ENCODE results near the gene UBE2L3. TPM values are rescaled to one million over a fixed set of nuclear protein-coding genes. Genes with fewer than 3 reads are reported as not detected.
"Not testable (repeated sequence)": the region's sequence is repeated elsewhere in the genome, so short reads cannot be mapped to it uniquely, and the experiment has no call there.

UBE2L3 gene
- total and polyA plus RNA-seq, 8 donors, result 23.1 to 94.2 (median 50.7) TPM

DNA sequence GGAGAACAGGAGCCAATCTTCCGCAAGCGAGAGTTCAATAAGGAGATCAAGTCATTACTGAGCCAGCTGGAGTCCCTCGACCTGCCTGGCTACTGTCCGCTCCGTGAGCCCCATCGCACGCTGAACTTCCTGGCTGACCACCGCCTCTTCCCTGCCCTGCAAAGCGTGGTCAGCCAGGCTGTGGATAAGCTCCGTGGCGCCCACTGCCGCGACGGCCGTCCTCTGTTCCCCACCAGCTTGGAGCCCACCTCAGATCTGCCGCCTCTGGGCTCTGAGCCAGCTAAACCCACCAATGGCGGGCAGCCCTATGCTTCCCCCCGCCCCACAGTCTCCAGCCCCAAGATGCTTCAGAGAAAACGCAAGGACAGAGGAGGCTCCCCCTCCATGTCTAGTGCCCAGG, 67.3 kb downstream of the UBE2L3 start:
- no peak overlapping the region for H3K27ac ChIP-seq
- H3K4me3 ChIP-seq, result no peak overlapping the region
- H3K36me3 ChIP-seq, result no peaks in the 10 kb centered on the region
- H3K27me3 ChIP-seq, result no peaks in the 10 kb centered on the region
- H3K4me1 ChIP-seq, result peaks cover 5 to 7% (median 6%) of the 10 kb centered on the region in 4 donors
- WGBS, 5 donors, result 82 to 88% (median 85%) methylated on average over 8 to 19 of the region's 19 CpGs
- no peaks in the 10 kb centered on the region for H3K9me3 ChIP-seq
- intact Hi-C loops (cut with DNase I; ENCODE audit: low total_unique reads), result no loop called here
- DNase-seq, result no peak
- TF ChIP-seq EP300 (IDR thresholded peaks at IDR 0.05) (no peak), POLR2AphosphoS5 (IDR thresholded peaks at IDR 0.05) (no peak), POLR2A (IDR thresholded peaks at IDR 0.05) (no peak)
- TF ChIP-seq, protein P1, sequence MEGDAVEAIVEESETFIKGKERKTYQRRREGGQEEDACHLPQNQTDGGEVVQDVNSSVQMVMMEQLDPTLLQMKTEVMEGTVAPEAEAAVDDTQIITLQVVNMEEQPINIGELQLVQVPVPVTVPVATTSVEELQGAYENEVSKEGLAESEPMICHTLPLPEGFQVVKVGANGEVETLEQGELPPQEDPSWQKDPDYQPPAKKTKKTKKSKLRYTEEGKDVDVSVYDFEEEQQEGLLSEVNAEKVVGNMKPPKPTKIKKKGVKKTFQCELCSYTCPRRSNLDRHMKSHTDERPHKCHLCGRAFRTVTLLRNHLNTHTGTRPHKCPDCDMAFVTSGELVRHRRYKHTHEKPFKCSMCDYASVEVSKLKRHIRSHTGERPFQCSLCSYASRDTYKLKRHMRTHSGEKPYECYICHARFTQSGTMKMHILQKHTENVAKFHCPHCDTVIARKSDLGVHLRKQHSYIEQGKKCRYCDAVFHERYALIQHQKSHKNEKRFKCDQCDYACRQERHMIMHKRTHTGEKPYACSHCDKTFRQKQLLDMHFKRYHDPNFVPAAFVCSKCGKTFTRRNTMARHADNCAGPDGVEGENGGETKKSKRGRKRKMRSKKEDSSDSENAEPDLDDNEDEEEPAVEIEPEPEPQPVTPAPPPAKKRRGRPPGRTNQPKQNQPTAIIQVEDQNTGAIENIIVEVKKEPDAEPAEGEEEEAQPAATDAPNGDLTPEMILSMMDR (IDR thresholded peaks at IDR 0.05), result no peak

GRCh38 chr22:21635771-21636510, 68.4 kb downstream of the UBE2L3 start:
- no peaks in the 10 kb centered on the region for H3K36me3 ChIP-seq
- no peak overlapping the region for H3K4me3 ChIP-seq
- intact Hi-C loops (cut with DNase I; ENCODE audit: low total_unique reads), result no loop called here
- H3K27me3 ChIP-seq, result no peaks in the 10 kb centered on the region
- WGBS, 5 donors, result 82 to 86% (median 85%) methylated on average over 13 to 15 of the region's 15 CpGs
- peaks cover 0 to 2% (median under 1%) of the 10 kb centered on the region in 4 donors for H3K4me1 ChIP-seq
- H3K27ac ChIP-seq, result no peak overlapping the region
- TF ChIP-seq, protein P1 (IDR thresholded peaks at IDR 0.05), result no peak
- no peak for TF ChIP-seq EP300 (IDR thresholded peaks at IDR 0.05)
- TF ChIP-seq POLR2A (IDR thresholded peaks at IDR 0.05), result no peak
- no peak for TF ChIP-seq POLR2AphosphoS5 (IDR thresholded peaks at IDR 0.05)
- H3K9me3 ChIP-seq, result no peaks in the 10 kb centered on the region
- no peak for DNase-seq

GRCh38 chr22:21636629-21637218, 69.2 kb downstream of the UBE2L3 start:
- 88 to 95% (median 93%) methylated on average over 13 to 17 of the region's 17 CpGs for WGBS, 5 donors
- peaks cover 6 to 10% (median 8%) of the 10 kb centered on the region in 4 donors for H3K4me1 ChIP-seq
- H3K9me3 ChIP-seq, result no peaks in the 10 kb centered on the region
- no peak overlapping the region for H3K4me3 ChIP-seq
- H3K27me3 ChIP-seq, result no peaks in the 10 kb centered on the region
- no peaks in the 10 kb centered on the region for H3K36me3 ChIP-seq
- no peak overlapping the region for H3K27ac ChIP-seq
- intact Hi-C loops (cut with DNase I; ENCODE audit: low total_unique reads), result no loop called here
- no peak for DNase-seq
- no peak for TF ChIP-seq POLR2AphosphoS5 (IDR thresholded peaks at IDR 0.05)
- TF ChIP-seq, protein P1 (IDR thresholded peaks at IDR 0.05), result no peak
- no peak for TF ChIP-seq EP300 (IDR thresholded peaks at IDR 0.05)
- TF ChIP-seq POLR2A (IDR thresholded peaks at IDR 0.05), result no peak

GRCh38 chr22:21637450-21637849, 69.9 kb downstream of the UBE2L3 start:
- H3K27ac ChIP-seq; H3K4me3 ChIP-seq; H3K27me3 ChIP-seq; intact Hi-C loops (cut with DNase I; ENCODE audit: low total_unique reads); DNase-seq; H3K9me3 ChIP-seq; H3K36me3 ChIP-seq: not testable (repeated sequence)
- peaks cover 6 to 13% (median 11%) of the 10 kb centered on the region in 4 donors for H3K4me1 ChIP-seq
- WGBS, 5 donors, result 82 to 96% (median 87%) methylated on average over 2 of the region's 2 CpGs

GRCh38 chr22:21639359-21639758, 71.8 kb downstream of the UBE2L3 start:
- Histone ChIP-seq H3K4me3 (no peak overlapping the region), H3K27me3 (no peaks in the 10 kb centered on the region), H3K4me1 (peaks cover 21 to 30% (median 24%) of the 10 kb centered on the region in 4 donors), H3K9me3 (no peaks in the 10 kb centered on the region), H3K36me3 (peaks cover 0 to 7% (median 3%) of the 10 kb centered on the region in 4 donors), H3K27ac (no peak overlapping the region)
- no peak for TF ChIP-seq EP300 (IDR thresholded peaks at IDR 0.05)
- no peak for TF ChIP-seq POLR2A (IDR thresholded peaks at IDR 0.05)
- TF ChIP-seq, protein P1 (IDR thresholded peaks at IDR 0.05), result no peak
- TF ChIP-seq POLR2AphosphoS5 (IDR thresholded peaks at IDR 0.05), result no peak
- intact Hi-C loops (cut with DNase I; ENCODE audit: low total_unique reads), result no loop called here
- 83 to 90% (median 87%) methylated on average over 4 of the region's 4 CpGs for whole genome bisulfite sequencing, 5 donors
- DNase-seq, result no peak

All from stomach (tissue), 9 donors.